Retinal pigment epithelial cell (primary cell): ENCODE results near the gene HLA-DRB5.
"Not testable (repeated sequence)": the region's sequence is repeated elsewhere in the genome, so short reads cannot be mapped to it uniquely, and the experiment has no call there.

Source experiments
- DNase-seq: peaks from one replicate; pipeline ENCODE4 v3.0.0-alpha.2; 2010; ENCODE audit warnings: low read depth
- H3K4me3 ChIP-seq: 2 replicates; pipeline ENCODE4 v1.5.1; 2011; ENCODE audit warnings: mild to moderate bottlenecking, low read length, control low read depth, moderate library complexity
- TF ChIP-seq, protein P1 (sequence below): conservative IDR thresholded peaks from 2 replicates; pipeline ENCODE4 v1.5.1; 2011; ENCODE audit warnings: low read depth, low read length, control low read depth, inconsistent platforms

The HLA-DRB5 gene

DNA sequence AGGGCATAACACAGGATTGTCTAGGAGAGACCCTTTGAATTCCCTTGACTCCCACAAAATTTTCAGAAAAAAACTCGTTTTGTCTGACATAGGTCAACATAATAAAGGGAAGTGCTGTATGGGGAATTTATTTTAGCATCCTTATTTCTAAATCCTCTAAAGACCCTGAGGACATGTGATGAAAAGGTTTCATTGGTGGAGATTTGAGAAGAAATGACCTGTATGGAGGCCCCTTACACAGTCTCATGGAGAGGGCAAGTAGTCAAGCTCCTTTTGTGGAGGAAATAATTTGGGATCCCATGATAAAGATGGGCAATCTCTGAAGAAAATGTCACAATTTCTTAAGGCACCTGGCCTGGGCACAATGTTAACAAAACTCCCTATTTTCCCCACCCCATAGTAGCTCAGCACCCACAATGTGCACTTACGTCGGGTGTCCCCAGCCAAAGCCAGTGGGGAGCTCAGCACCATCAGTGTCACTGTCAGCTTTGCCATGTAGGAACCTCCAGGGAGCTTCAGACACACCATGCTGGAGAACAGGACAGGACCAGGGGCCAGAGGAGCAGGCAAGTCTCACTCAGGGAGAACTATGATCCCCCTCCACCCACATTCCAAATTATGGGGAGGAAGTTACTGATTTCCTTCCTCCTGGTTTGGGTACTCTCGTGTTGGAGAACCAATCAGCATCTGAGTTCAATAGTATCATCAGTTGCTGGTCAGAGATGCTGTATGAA is at the start of gene HLA-DRB5:
Gene HLA-DRB5 (minus strand): TSS at position 591 of the 734 bp plus-strand sequence. CDS start 63 bp downstream, at position 528.
- DNase-seq: no peak
- TF ChIP-seq, protein P1, sequence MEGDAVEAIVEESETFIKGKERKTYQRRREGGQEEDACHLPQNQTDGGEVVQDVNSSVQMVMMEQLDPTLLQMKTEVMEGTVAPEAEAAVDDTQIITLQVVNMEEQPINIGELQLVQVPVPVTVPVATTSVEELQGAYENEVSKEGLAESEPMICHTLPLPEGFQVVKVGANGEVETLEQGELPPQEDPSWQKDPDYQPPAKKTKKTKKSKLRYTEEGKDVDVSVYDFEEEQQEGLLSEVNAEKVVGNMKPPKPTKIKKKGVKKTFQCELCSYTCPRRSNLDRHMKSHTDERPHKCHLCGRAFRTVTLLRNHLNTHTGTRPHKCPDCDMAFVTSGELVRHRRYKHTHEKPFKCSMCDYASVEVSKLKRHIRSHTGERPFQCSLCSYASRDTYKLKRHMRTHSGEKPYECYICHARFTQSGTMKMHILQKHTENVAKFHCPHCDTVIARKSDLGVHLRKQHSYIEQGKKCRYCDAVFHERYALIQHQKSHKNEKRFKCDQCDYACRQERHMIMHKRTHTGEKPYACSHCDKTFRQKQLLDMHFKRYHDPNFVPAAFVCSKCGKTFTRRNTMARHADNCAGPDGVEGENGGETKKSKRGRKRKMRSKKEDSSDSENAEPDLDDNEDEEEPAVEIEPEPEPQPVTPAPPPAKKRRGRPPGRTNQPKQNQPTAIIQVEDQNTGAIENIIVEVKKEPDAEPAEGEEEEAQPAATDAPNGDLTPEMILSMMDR: no peak
- H3K4me3 ChIP-seq: no peak within 1 kb of the TSS

DNA sequence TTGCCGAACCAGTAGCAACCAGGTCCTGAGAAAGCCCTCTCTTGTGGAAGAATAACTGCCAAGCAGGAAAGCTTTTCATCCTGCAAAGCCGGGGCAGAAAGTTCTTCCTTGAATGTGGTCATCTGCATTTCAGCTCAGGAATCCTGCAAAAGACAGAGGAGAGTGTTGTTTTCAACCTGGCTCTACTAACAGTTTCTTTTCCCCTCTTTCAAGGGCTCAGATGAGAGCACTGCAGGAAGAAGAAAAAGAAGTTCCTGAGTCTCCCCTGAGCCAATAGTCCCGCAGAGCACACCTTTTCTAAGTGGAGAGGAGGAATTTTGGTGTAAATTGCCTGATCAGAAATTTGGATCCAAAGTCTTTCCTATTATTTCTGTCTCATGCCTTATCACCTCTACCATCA is 48.9 kb upstream of the HLA-DRB5 start:
- no peak for DNase-seq
- TF ChIP-seq, protein P1: no peak
- H3K4me3 ChIP-seq: no peak overlapping the region

DNA sequence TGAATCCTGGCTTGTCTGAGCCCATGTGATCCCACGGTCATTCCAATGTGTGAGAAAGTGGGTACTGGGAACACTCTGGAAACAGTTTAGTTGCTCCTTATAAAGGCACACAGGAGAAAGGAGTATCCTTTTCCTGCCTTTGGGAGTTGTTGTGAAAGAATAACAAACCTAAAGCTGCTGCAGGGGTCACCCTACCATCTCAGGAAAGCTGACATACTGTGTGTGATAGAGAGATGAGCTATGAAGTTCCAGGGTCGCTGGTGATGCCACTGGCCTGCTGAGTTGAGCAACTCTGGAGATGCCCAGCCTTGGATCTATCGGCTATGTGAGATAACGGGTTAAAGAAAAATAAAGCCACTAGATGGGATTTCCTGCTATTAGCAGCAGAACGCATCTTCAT is 47.4 kb upstream of the HLA-DRB5 start:
- DNase-seq: not testable (repeated sequence)

DNA sequence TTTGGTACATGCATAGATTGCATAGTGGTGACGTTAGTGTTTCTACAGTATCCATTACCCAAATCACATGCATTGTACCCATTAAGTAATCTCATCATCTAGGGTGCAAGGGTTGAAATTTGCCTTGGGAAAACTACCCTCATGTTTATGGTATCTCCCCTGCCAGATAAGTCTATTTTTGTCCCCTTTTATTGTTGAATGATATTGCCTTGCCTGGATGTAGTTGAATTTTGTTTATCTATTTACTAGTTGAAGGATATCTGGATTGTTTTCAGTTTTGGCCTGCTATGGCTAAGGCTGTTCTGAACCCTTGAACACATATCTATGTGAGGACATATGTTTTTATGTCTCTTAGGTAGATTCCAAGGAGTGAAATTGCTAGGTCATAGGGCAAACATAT is 46.2 kb upstream of the HLA-DRB5 start:
- H3K4me3 ChIP-seq: no peak overlapping the region
- DNase-seq: no peak
- TF ChIP-seq, protein P1: no peak

More for the DNA sequence above, 47.4 kb upstream of the HLA-DRB5 start:
- H3K4me3 ChIP-seq: not testable (repeated sequence)

DNA sequence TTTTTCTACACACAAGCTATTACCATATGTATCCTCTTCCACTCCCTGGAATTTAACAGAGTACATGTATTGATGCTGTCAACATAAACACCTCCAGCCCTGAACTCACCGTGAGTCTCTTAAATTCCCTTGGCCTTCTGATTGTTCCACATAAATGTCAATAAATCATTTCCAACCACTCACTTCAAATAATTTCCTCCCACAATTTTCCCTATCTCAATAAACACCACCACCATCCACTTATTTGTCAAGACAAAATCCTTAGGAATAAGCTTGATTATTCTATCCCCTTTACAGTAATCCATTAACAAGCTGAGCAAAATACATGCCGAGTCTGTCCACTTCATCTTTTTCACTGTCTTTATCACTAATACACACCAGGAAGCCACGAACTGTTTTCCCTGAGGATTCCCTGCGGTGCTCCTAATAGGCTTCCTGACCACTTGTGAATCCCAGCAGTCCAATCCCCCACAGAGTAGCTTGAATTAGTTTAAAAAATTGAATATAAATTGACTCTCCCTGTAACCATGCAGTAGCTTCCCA is 40.3 kb upstream of the HLA-DRB5 start:
- H3K4me3 ChIP-seq: no peak overlapping the region
- TF ChIP-seq, protein P1: no peak
- no peak for DNase-seq

GRCh38 chr6:32568561-32568960 is 38.5 kb upstream of the HLA-DRB5 start:
- no peak for DNase-seq
- H3K4me3 ChIP-seq: no peak overlapping the region
- TF ChIP-seq, protein P1: no peak

GRCh38 chr6:32566957-32567356 is 36.9 kb upstream of the HLA-DRB5 start:
- TF ChIP-seq, protein P1: no peak
- no peak overlapping the region for H3K4me3 ChIP-seq

More at GRCh38 chr6:32566957-32567356, 36.9 kb upstream of the HLA-DRB5 start:
- no peak for DNase-seq
